Measurements from ENCODE around the gene TLCD5.

TLCD5 gene

GRCh38 chr11:120354068-120354467 lies 29.0 kb downstream of the TLCD5 start:
- 83% methylated on average over 1 of the region's 1 CpG for WGBS
- Histone ChIP-seq H3K9ac (ENCODE audit: low read depth, low read length) (no peak overlapping the region), H3K27me3 (ENCODE audit: insufficient read depth, low read length) (no peaks in the 10 kb centered on the region), H3K27ac (ENCODE audit: low read depth, low read length) (no peak overlapping the region), H3K4me3 (ENCODE audit: low read length) (no peak overlapping the region), H3K4me1 (ENCODE audit: insufficient read depth, low read length) (peaks cover 14% of the 10 kb centered on the region; the same call in 1 of the 2 replicates), H3K36me3 (ENCODE audit: insufficient read depth, low read length) (no peaks in the 10 kb centered on the region), H3K9me3 (ENCODE audit: insufficient read depth, low read depth, low read length) (no peaks in the 10 kb centered on the region)

- H3K4me3 ChIP-seq (ENCODE audit: low read length): no peak overlapping the region
- 79% methylated on average over 6 of the region's 6 CpGs for WGBS
Measured at GRCh38 chr11:120354779-120355178, 29.7 kb downstream of the TLCD5 start.

GRCh38 chr11:120357620-120358019 lies 32.5 kb downstream of the TLCD5 start:
- Histone ChIP-seq H3K36me3 (ENCODE audit: insufficient read depth, low read length) (no peaks in the 10 kb centered on the region), H3K27me3 (ENCODE audit: insufficient read depth, low read length) (no peaks in the 10 kb centered on the region), H3K9me3 (ENCODE audit: insufficient read depth, low read depth, low read length) (no peaks in the 10 kb centered on the region), H3K9ac (ENCODE audit: low read depth, low read length) (no peak overlapping the region), H3K4me1 (ENCODE audit: insufficient read depth, low read length) (peaks cover 11% of the 10 kb centered on the region; the same call in 1 of the 2 replicates), H3K27ac (ENCODE audit: low read depth, low read length) (no peak overlapping the region), H3K4me3 (ENCODE audit: low read length) (no peak overlapping the region)
- WGBS: 96% methylated on average over 6 of the region's 6 CpGs

More at GRCh38 chr11:120354779-120355178, 29.7 kb downstream of the TLCD5 start:
- Histone ChIP-seq H3K36me3 (ENCODE audit: insufficient read depth, low read length) (no peaks in the 10 kb centered on the region), H3K9ac (ENCODE audit: low read depth, low read length) (no peak overlapping the region), H3K9me3 (ENCODE audit: insufficient read depth, low read depth, low read length) (no peaks in the 10 kb centered on the region), H3K27ac (ENCODE audit: low read depth, low read length) (no peak overlapping the region), H3K4me1 (ENCODE audit: insufficient read depth, low read length) (peaks cover 14% of the 10 kb centered on the region; the same call in 1 of the 2 replicates), H3K27me3 (ENCODE audit: insufficient read depth, low read length) (no peaks in the 10 kb centered on the region)

GRCh38 chr11:120358729-120359128 lies 33.6 kb downstream of the TLCD5 start:
- Histone ChIP-seq H3K4me1 (ENCODE audit: insufficient read depth, low read length) (peaks cover 10% of the 10 kb centered on the region; the same call in 1 of the 2 replicates), H3K27me3 (ENCODE audit: insufficient read depth, low read length) (no peaks in the 10 kb centered on the region), H3K9ac (ENCODE audit: low read depth, low read length) (no peak overlapping the region), H3K9me3 (ENCODE audit: insufficient read depth, low read depth, low read length) (no peaks in the 10 kb centered on the region), H3K36me3 (ENCODE audit: insufficient read depth, low read length) (no peaks in the 10 kb centered on the region), H3K4me3 (ENCODE audit: low read length) (no peak overlapping the region), H3K27ac (ENCODE audit: low read depth, low read length) (no peak overlapping the region)
- WGBS: 95% methylated on average over 3 of the region's 3 CpGs

GRCh38 chr11:120363436-120363835 lies 38.3 kb downstream of the TLCD5 start:
- Histone ChIP-seq H3K27ac (ENCODE audit: low read depth, low read length) (no peak overlapping the region), H3K36me3 (ENCODE audit: insufficient read depth, low read length) (no peaks in the 10 kb centered on the region), H3K27me3 (ENCODE audit: insufficient read depth, low read length) (no peaks in the 10 kb centered on the region), H3K9me3 (ENCODE audit: insufficient read depth, low read depth, low read length) (no peaks in the 10 kb centered on the region), H3K9ac (ENCODE audit: low read depth, low read length) (no peak overlapping the region), H3K4me3 (ENCODE audit: low read length) (no peak overlapping the region), H3K4me1 (ENCODE audit: insufficient read depth, low read length) (no peaks in the 10 kb centered on the region)

GRCh38 chr11:120365512-120365911 lies 40.4 kb downstream of the TLCD5 start:
- no peaks in the 10 kb centered on the region for H3K36me3 ChIP-seq (ENCODE audit: insufficient read depth, low read length)
- no peaks in the 10 kb centered on the region for H3K9me3 ChIP-seq (ENCODE audit: insufficient read depth, low read depth, low read length)
- no peaks in the 10 kb centered on the region for H3K27me3 ChIP-seq (ENCODE audit: insufficient read depth, low read length)
- peaks cover 8% of the 10 kb centered on the region for H3K4me1 ChIP-seq (ENCODE audit: insufficient read depth, low read length)
- H3K27ac ChIP-seq (ENCODE audit: low read depth, low read length): no peak overlapping the region
- no peak overlapping the region for H3K4me3 ChIP-seq (ENCODE audit: low read length)
- no peak overlapping the region for H3K9ac ChIP-seq (ENCODE audit: low read depth, low read length)

GRCh38 chr11:120372296-120372695 lies 47.2 kb downstream of the TLCD5 start:
- no peaks in the 10 kb centered on the region for H3K36me3 ChIP-seq (ENCODE audit: insufficient read depth, low read length)
- H3K27ac ChIP-seq (ENCODE audit: low read depth, low read length): no peak overlapping the region
- H3K27me3 ChIP-seq (ENCODE audit: insufficient read depth, low read length): no peaks in the 10 kb centered on the region
- H3K4me1 ChIP-seq (ENCODE audit: insufficient read depth, low read length): peaks cover 24% of the 10 kb centered on the region
- H3K9me3 ChIP-seq (ENCODE audit: insufficient read depth, low read depth, low read length): peaks cover under 1% of the 10 kb centered on the region; the same call in 1 of the 2 replicates
- no peak overlapping the region for H3K4me3 ChIP-seq (ENCODE audit: low read length)
- H3K9ac ChIP-seq (ENCODE audit: low read depth, low read length): no peak overlapping the region

- Histone ChIP-seq H3K9ac (ENCODE audit: low read depth, low read length) (no peak overlapping the region), H3K27ac (ENCODE audit: low read depth, low read length) (no peak overlapping the region), H3K36me3 (ENCODE audit: insufficient read depth, low read length) (no peaks in the 10 kb centered on the region), H3K4me3 (ENCODE audit: low read length) (no peak overlapping the region), H3K9me3 (ENCODE audit: insufficient read depth, low read depth, low read length) (peaks cover 17% of the 10 kb centered on the region; the same call in 1 of the 2 replicates), H3K27me3 (ENCODE audit: insufficient read depth, low read length) (no peaks in the 10 kb centered on the region), H3K4me1 (ENCODE audit: insufficient read depth, low read length) (peaks cover 21% of the 10 kb centered on the region)
- 92% methylated on average over 2 of the region's 3 CpGs for WGBS
Measured at GRCh38 chr11:120375076-120375475, 50.0 kb downstream of the TLCD5 start.

- Histone ChIP-seq H3K4me1 (ENCODE audit: insufficient read depth, low read length) (peaks cover 13% of the 10 kb centered on the region), H3K27me3 (ENCODE audit: insufficient read depth, low read length) (no peaks in the 10 kb centered on the region), H3K4me3 (ENCODE audit: low read length) (no peak overlapping the region), H3K27ac (ENCODE audit: low read depth, low read length) (no peak overlapping the region), H3K9ac (ENCODE audit: low read depth, low read length) (no peak overlapping the region), H3K9me3 (ENCODE audit: insufficient read depth, low read depth, low read length) (peaks cover 17% of the 10 kb centered on the region; the same call in 1 of the 2 replicates), H3K36me3 (ENCODE audit: insufficient read depth, low read length) (no peaks in the 10 kb centered on the region)
- 89% methylated on average over 6 of the region's 6 CpGs for WGBS
Measured at GRCh38 chr11:120376547-120377182, 51.6 kb downstream of the TLCD5 start.

- no peak overlapping the region for H3K27ac ChIP-seq (ENCODE audit: low read depth, low read length)
- H3K4me3 ChIP-seq (ENCODE audit: low read length): no peak overlapping the region
- H3K36me3 ChIP-seq (ENCODE audit: insufficient read depth, low read length): no peaks in the 10 kb centered on the region
- peaks cover 13% of the 10 kb centered on the region for H3K4me1 ChIP-seq (ENCODE audit: insufficient read depth, low read length)
- no peak overlapping the region for H3K9ac ChIP-seq (ENCODE audit: low read depth, low read length)
- no peaks in the 10 kb centered on the region for H3K27me3 ChIP-seq (ENCODE audit: insufficient read depth, low read length)
- 92% methylated on average over 2 of the region's 3 CpGs for WGBS
- H3K9me3 ChIP-seq (ENCODE audit: insufficient read depth, low read depth, low read length): peaks cover 22% of the 10 kb centered on the region
Measured at GRCh38 chr11:120378474-120378873, 53.4 kb downstream of the TLCD5 start.

- Histone ChIP-seq H3K36me3 (ENCODE audit: insufficient read depth, low read length) (no peaks in the 10 kb centered on the region), H3K27me3 (ENCODE audit: insufficient read depth, low read length) (no peaks in the 10 kb centered on the region), H3K4me3 (ENCODE audit: low read length) (no peak overlapping the region), H3K27ac (ENCODE audit: low read depth, low read length) (no peak overlapping the region), H3K9ac (ENCODE audit: low read depth, low read length) (no peak overlapping the region), H3K9me3 (ENCODE audit: insufficient read depth, low read depth, low read length) (peaks cover 24% of the 10 kb centered on the region), H3K4me1 (ENCODE audit: insufficient read depth, low read length) (peaks cover 20% of the 10 kb centered on the region)
- WGBS: 97% methylated on average over 7 of the region's 7 CpGs
Measured at GRCh38 chr11:120381401-120381800, 56.3 kb downstream of the TLCD5 start.
